AG08395 (cell line): ENCODE data around the gene FRAT2.
A peak's percentile ranks its signal among the peaks of the same experiment; 100 is the strongest.

Source experiments
- DNase-seq: peaks from one replicate; pipeline ENCODE4 v3.0.0; 2012; ENCODE audit warnings: mixed read lengths, low spot score

FRAT2 gene

GRCh38 chr10:97325754-97326153 is 8.8 kb downstream of the FRAT2 start:
- no peak for DNase-seq

GRCh38 chr10:97323501-97323900 is 11.0 kb downstream of the FRAT2 start:
- no peak for DNase-seq

- DNase-seq, result no peak
Measured at GRCh38 chr10:97321804-97322190, 12.7 kb downstream of the FRAT2 start.

- no peak for DNase-seq
Measured at GRCh38 chr10:97321032-97321803, 13.3 kb downstream of the FRAT2 start.

- no peak for DNase-seq
Measured at GRCh38 chr10:97320480-97321031, 14.0 kb downstream of the FRAT2 start.

- DNase-seq, result peak; percentile 34
Measured at GRCh38 chr10:97319671-97320479, 14.7 kb downstream of the FRAT2 start.

- DNase-seq, result peak; percentile 84
Measured at GRCh38 chr10:97318772-97319651, 15.5 kb downstream of the FRAT2 start, which contains the start of gene FRAT1. Gene FRAT1, plus strand, starts transcription at chr10:97319271. Its CDS starts 183 bp downstream, at chr10:97319454.

GRCh38 chr10:97314671-97315070 is 19.9 kb downstream of the FRAT2 start:
- DNase-seq, result no peak

GRCh38 chr10:97312897-97313296 is 21.6 kb downstream of the FRAT2 start:
- no peak for DNase-seq

- no peak for DNase-seq
Measured at GRCh38 chr10:97311111-97311626, 23.4 kb downstream of the FRAT2 start.

GRCh38 chr10:97307866-97308780 is 26.4 kb downstream of the FRAT2 start:
- DNase-seq, result no peak

GRCh38 chr10:97307441-97307840 is 27.1 kb downstream of the FRAT2 start:
- DNase-seq, result no peak

GRCh38 chr10:97302088-97302791 is 32.3 kb downstream of the FRAT2 start:
- DNase-seq, result no peak

GRCh38 chr10:97300980-97301379 is 33.5 kb downstream of the FRAT2 start:
- DNase-seq, result no peak

- DNase-seq, result no peak
Measured at GRCh38 chr10:97298223-97298571, 36.3 kb downstream of the FRAT2 start.

GRCh38 chr10:97297556-97298222 is 36.8 kb downstream of the FRAT2 start:
- no peak for DNase-seq

GRCh38 chr10:97292862-97293198 is 41.7 kb downstream of the FRAT2 start:
- no peak for DNase-seq

GRCh38 chr10:97292097-97292861 is 42.2 kb downstream of the FRAT2 start, which contains the start of gene ARHGAP19:
Gene ARHGAP19, minus strand, starts transcription at chr10:97292637. Its CDS starts 10 bp downstream, at chr10:97292627.
- peak; percentile 99 for DNase-seq
